HepG2 (cell line): ENCODE data around the gene TRMT1. TPM values are rescaled to one million over a fixed set of nuclear protein-coding genes. Genes with fewer than 3 reads are reported as not detected.

ENCODE experiments used
- ATAC-seq: fragments of 200-7000 bp; cut with Tn5 transposase; 3 replicates; pipeline ENCODE4 v1.9.1; 2020; ENCODE audit warnings: mild to moderate bottlenecking, moderate library complexity
- BruUV-seq: library from RNA; stranded (reverse); fragments of 400-500 nt; replicated peaks from 2 replicates; lab custom pipeline; 2021; lab: Mats Ljungman, UMichigan
- CTCF ChIA-PET: fragments of 300-600 bp; formaldehyde crosslinking; extraction: SDS; loops from one replicate; lab custom pipeline; 2021; ENCODE audit warnings: low total read pairs, inconsistent platforms, low intra/inter-chr PET ratio; lab: Yijun Ruan, JAX
- POLR2A ChIA-PET: fragments of 350-600 bp; sonication (Branson Sonifier 250); formaldehyde crosslinking; loops from one replicate; lab custom pipeline; 2020; ENCODE audit warnings: antibody characterized with exemption, inconsistent platforms; lab: Yijun Ruan, JAX
- DNase-seq: peaks from one replicate; pipeline ENCODE4 v3.0.0-alpha.2; 2015; ENCODE audit warnings: low spot score
- FAIRE-seq: peaks from 3 replicates; lab custom pipeline; 2011; peaks lifted over from hg19 to GRCh38; lab: Jason Lieb, UNC
- H2AFZ ChIP-seq: one replicate; pipeline ENCODE4 v1.6.1; 2011; ENCODE audit warnings: low read length, inconsistent platforms
- H3K27ac ChIP-seq: fragments of 300-600 bp; 3 replicates; pipeline ENCODE4 v1.8.0; 2011; ENCODE audit warnings: mixed run types, mild to moderate bottlenecking, mixed read lengths, low read length, inconsistent platforms; ENCODE audit not compliant: insufficient read depth; ENCODE audit errors: extremely low read length
- H3K27me3 ChIP-seq, 2 experiments: fragments of 200-600 bp in 1 of 2; 2 replicates in 1 of 2; 3 replicates in 1 of 2; pipeline versions ENCODE4 v1.6.0 to v1.8.0; 2011; ENCODE audit warnings: low read length in 2 of 2, mild to moderate bottlenecking in 2 of 2, moderate library complexity in 2 of 2, inconsistent platforms in 1 of 2; ENCODE audit not compliant: insufficient read depth in 2 of 2, control insufficient read depth in 1 of 2
- H3K36me3 ChIP-seq, 2 experiments: fragments of 200-600 bp in 1 of 2; replicated peaks in 1 of 2; 2 replicates in 1 of 2; 3 replicates in 1 of 2; pipeline versions ENCODE4 v1.5.1 to v1.8.0; 2011; ENCODE audit warnings: low read length in 2 of 2, inconsistent platforms in 1 of 2; ENCODE audit not compliant: insufficient read depth in 2 of 2, control insufficient read depth in 1 of 2
- H3K4me1 ChIP-seq: 2 replicates; pipeline ENCODE4 v1.5.1; 2012; ENCODE audit warnings: low read length, inconsistent platforms; ENCODE audit not compliant: insufficient read depth
- H3K4me2 ChIP-seq: 2 replicates; pipeline ENCODE4 v1.6.0; 2011; ENCODE audit warnings: low read depth, low read length, inconsistent platforms
- H3K4me3 ChIP-seq, 3 experiments: fragments of 200-600 bp in 1 of 3; sonication (generic), shearing (Covaris generic) in 1 of 3; replicated peaks in 1 of 3; 2 replicates each; pipeline ENCODE4 v1.5.1; 2011 to 2016; ENCODE audit warnings: low read length in 3 of 3, inconsistent platforms in 2 of 3, low read depth in 2 of 3, mild to moderate bottlenecking in 2 of 3, control low read depth in 1 of 3, mixed read lengths in 1 of 3; ENCODE audit not compliant: insufficient read depth in 1 of 3
- H3K79me2 ChIP-seq: one replicate; pipeline ENCODE4 v1.6.1; 2011; ENCODE audit warnings: low read length, inconsistent platforms; ENCODE audit not compliant: insufficient read depth
- H3K9ac ChIP-seq: 2 replicates; pipeline ENCODE4 v1.6.0; 2011; ENCODE audit warnings: mild to moderate bottlenecking, low read depth, low read length, inconsistent platforms; ENCODE audit not compliant: insufficient read depth
- H3K9me3 ChIP-seq: 2 replicates; pipeline ENCODE4 v1.5.1; 2012; ENCODE audit warnings: mild to moderate bottlenecking, low read length
- H4K20me1 ChIP-seq: 2 replicates; pipeline ENCODE4 v1.6.0; 2011; ENCODE audit warnings: inconsistent platforms, mild to moderate bottlenecking, low read length, moderate library complexity; ENCODE audit not compliant: insufficient read depth
- CCAR2 ChIP-seq: fragments of 200-400 bp; formaldehyde crosslinking; optimal IDR thresholded peaks from 2 replicates; pipeline ENCODE3; 2018; ENCODE audit warnings: low read depth, mild to moderate bottlenecking, low read length, moderate library complexity
- IKZF5 ChIP-seq: IDR thresholded peaks from 2 replicates; pipeline ENCODE4 v1.6.1; 2018; ENCODE audit warnings: missing genetic modification reagents, mild to moderate bottlenecking, missing compliant biosample characterization
- SMARCC2 ChIP-seq: fragments of 450-650 bp; IDR thresholded peaks from 2 replicates; pipeline ENCODE4 v1.6.1; 2017; ENCODE audit warnings: antibody characterized with exemption, mild to moderate bottlenecking
- ZNF619 ChIP-seq: sonication (generic); formaldehyde crosslinking; IDR thresholded peaks from 2 replicates; pipeline ENCODE4 v1.4.0; 2020; ENCODE audit warnings: mild to moderate bottlenecking, missing genetic modification reagents
- ZNF660 ChIP-seq: sonication (generic); formaldehyde crosslinking; IDR thresholded peaks from 2 replicates; pipeline ENCODE4 v1.5.1; 2020; ENCODE audit warnings: mild to moderate bottlenecking, low read depth, missing genetic modification reagents, borderline replicate concordance
- WGBS: methylation state at CpG from one replicate; pipeline ENCODE4 v1.1.6; 2017; ENCODE audit warnings: low lambda C conversion rate; 5-methylcytosine and 5-hydroxymethylcytosine counted together
- in situ Hi-C: cut with HindIII; loops from 2 replicates; pipeline ENCODE4 v1.10.0; 2017; ENCODE audit warnings: low pct_unique_long_range_greater_than_20kb; ENCODE audit not compliant: extremely low pct_ligation_motif_present
- intact Hi-C: fragments of 100-400 bp; cut with micrococcal nuclease; formaldehyde crosslinking; loops from one replicate; pipeline ENCODE4 v1.10.0; 2022; ENCODE audit not compliant: unreplicated experiment
- polyA plus RNA-seq, 8 experiments: library from polyadenylated mRNA; depleted of rRNA in 3 of 8; stranded (reverse) in 7 of 8; unstranded in 1 of 8; fragments of >200 nt; fragmentation: Illumina TruSeq in 4 of 8; extraction: Trizol in 4 of 8; gene quantifications; 2 replicates each; pipeline versions ENCODE4 v1.2.1 to v1.2.3, GENCODE V29; 2011 to 2016; ENCODE audit warnings: low read depth in 4 of 8, missing spikeins in 1 of 8, mixed read lengths in 1 of 8; ENCODE audit not compliant: insufficient read depth in 1 of 8
- total RNA-seq, 5 experiments: library from RNA; depleted of rRNA; stranded (reverse); fragments of >200 nt; fragmentation: Illumina TruSeq; extraction: Trizol; gene quantifications; 2 replicates each; pipeline ENCODE4 v1.2.3, GENCODE V29; 2016; ENCODE audit warnings: low read depth in 1 of 5

The TRMT1 gene
- total and polyA plus RNA-seq, 2 of the 13 experiments (the other 11 are each of a cell fraction or from before 2014, with no cell fraction given): 35.5 to 44.1 TPM

GRCh38 chr19:13090511-13091231 lies 25.9 kb downstream of the TRMT1 start:
- Histone ChIP-seq H3K4me3 (no peak overlapping the region), H4K20me1 (no peaks in the 10 kb centered on the region; the same call in 1 of the 2 replicates), H3K27me3 (no peaks in the 10 kb centered on the region), H3K27ac (no peak overlapping the region), H3K9ac (no peak overlapping the region), H3K36me3 (peaks cover 5 to 13% of the 10 kb centered on the region in 2 experiments; a peak in 3 of 5 replicates), H3K4me2 (no peak overlapping the region), H3K79me2 (no peaks in the 10 kb centered on the region), H3K4me1 (peaks cover 35% of the 10 kb centered on the region), H3K9me3 (no peaks in the 10 kb centered on the region), H2AFZ (no peak overlapping the region)
- intact Hi-C loops: no loop called here
- BruUV-seq: no TSS peak
- TF ChIP-seq CCAR2 (no peak), ZNF660 (CRISPR knock-in tag) (no peak), SMARCC2 (no peak), ZNF619 (CRISPR knock-in tag) (no peak), IKZF5 (CRISPR knock-in tag) (no peak)
- in situ Hi-C loops: loop anchor here (5.0 kb wide), 2 partner anchors 58 to 113 kb away; no protein-coding TSS in a partner anchor
- DNase-seq: no peak
- FAIRE-seq: no peak
- WGBS: 93% methylated on average over 3 of the region's 10 CpGs
- ChIA-PET POLR2A (no interaction called here), CTCF (no interaction called here)
- ATAC-seq: no peak
